DOHH2 (cell line): ENCODE data around the gene MMP2.

ENCODE experiments used
- H3F3A ChIP-seq: fragments of 200-600 bp; sonication (generic), shearing (Covaris generic); 2 replicates; pipeline ENCODE4 v1.6.0; 2016; ENCODE audit warnings: antibody characterized with exemption, mild to moderate bottlenecking; ENCODE audit not compliant: control insufficient read depth, insufficient read depth
- H3K27ac ChIP-seq: fragments of 200-600 bp; sonication (generic); 2 replicates; pipeline ENCODE4 v1.5.1; 2014; ENCODE audit warnings: low read depth, mild to moderate bottlenecking, low read length, moderate library complexity
- H3K27me3 ChIP-seq: fragments of 200-600 bp; sonication (generic); 2 replicates; pipeline ENCODE4 v1.6.1; 2014; ENCODE audit warnings: mild to moderate bottlenecking, low read length, mixed read lengths; ENCODE audit not compliant: control insufficient read depth
- H3K36me3 ChIP-seq: fragments of 200-600 bp; sonication (generic); 2 replicates; pipeline ENCODE4 v1.6.1; 2014; ENCODE audit warnings: mild to moderate bottlenecking, low read length, moderate library complexity, mixed read lengths; ENCODE audit not compliant: control insufficient read depth
- H3K4me1 ChIP-seq: fragments of 200-600 bp; sonication (generic); 2 replicates; pipeline ENCODE4 v1.6.1; 2014; ENCODE audit warnings: mild to moderate bottlenecking, low read length, mixed read lengths; ENCODE audit not compliant: control insufficient read depth
- H3K4me2 ChIP-seq: fragments of 200-600 bp; sonication (generic); 2 replicates; pipeline ENCODE4 v1.6.0; 2014; ENCODE audit warnings: mild to moderate bottlenecking, low read length, moderate library complexity
- H3K4me3 ChIP-seq: fragments of 200-600 bp; sonication (generic); 2 replicates; pipeline ENCODE4 v1.5.1; 2014; ENCODE audit warnings: mild to moderate bottlenecking, low read length, mixed read lengths
- H3K79me2 ChIP-seq: fragments of 200-600 bp; sonication (generic); 2 replicates; pipeline ENCODE4 v1.6.1; 2014; ENCODE audit warnings: mild to moderate bottlenecking, low read length, mixed read lengths; ENCODE audit not compliant: control insufficient read depth
- H3K9me2 ChIP-seq: fragments of 200-600 bp; sonication (generic); replicated peaks from 2 replicates; pipeline ENCODE4 v1.6.1; 2014; ENCODE audit warnings: mild to moderate bottlenecking, low read length, mixed read lengths; ENCODE audit not compliant: control insufficient read depth
- H3K9me3 ChIP-seq: fragments of 200-600 bp; sonication (generic); 2 replicates; pipeline ENCODE4 v1.6.1; 2014; ENCODE audit warnings: antibody characterized with exemption, low read length, mixed read lengths; ENCODE audit not compliant: control insufficient read depth, insufficient read depth
- H4K20me1 ChIP-seq: fragments of 200-600 bp; sonication (generic); 2 replicates; pipeline ENCODE4 v1.6.0; 2014; ENCODE audit warnings: low read depth, mild to moderate bottlenecking, antibody characterized with exemption, low read length, moderate library complexity; ENCODE audit not compliant: control insufficient read depth, insufficient read depth
- EZH2phosphoT487 ChIP-seq: fragments of 200-600 bp; sonication (generic); IDR thresholded peaks from 2 replicates; pipeline ENCODE4 v1.6.1; 2017; ENCODE audit warnings: borderline replicate concordance, mild to moderate bottlenecking, antibody characterized with exemption, low read length, moderate library complexity, mixed read lengths
- TF ChIP-seq, protein P1 (sequence below): fragments of 200-600 bp; sonication (generic); IDR thresholded peaks from one replicate; pipeline ENCODE4 v1.5.1; 2014; ENCODE audit warnings: antibody characterized with exemption, mild to moderate bottlenecking, low read depth, low read length; ENCODE audit not compliant: poor library complexity, severe bottlenecking

The MMP2 gene

GRCh38 chr16:55489119-55489955, 10.3 kb downstream of the MMP2 start:
- TF ChIP-seq, protein P1, sequence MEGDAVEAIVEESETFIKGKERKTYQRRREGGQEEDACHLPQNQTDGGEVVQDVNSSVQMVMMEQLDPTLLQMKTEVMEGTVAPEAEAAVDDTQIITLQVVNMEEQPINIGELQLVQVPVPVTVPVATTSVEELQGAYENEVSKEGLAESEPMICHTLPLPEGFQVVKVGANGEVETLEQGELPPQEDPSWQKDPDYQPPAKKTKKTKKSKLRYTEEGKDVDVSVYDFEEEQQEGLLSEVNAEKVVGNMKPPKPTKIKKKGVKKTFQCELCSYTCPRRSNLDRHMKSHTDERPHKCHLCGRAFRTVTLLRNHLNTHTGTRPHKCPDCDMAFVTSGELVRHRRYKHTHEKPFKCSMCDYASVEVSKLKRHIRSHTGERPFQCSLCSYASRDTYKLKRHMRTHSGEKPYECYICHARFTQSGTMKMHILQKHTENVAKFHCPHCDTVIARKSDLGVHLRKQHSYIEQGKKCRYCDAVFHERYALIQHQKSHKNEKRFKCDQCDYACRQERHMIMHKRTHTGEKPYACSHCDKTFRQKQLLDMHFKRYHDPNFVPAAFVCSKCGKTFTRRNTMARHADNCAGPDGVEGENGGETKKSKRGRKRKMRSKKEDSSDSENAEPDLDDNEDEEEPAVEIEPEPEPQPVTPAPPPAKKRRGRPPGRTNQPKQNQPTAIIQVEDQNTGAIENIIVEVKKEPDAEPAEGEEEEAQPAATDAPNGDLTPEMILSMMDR = no peak
- no peaks in the 10 kb centered on the region for H3F3A ChIP-seq
- H3K36me3 ChIP-seq = no peaks in the 10 kb centered on the region
- no peaks in the 10 kb centered on the region for H3K79me2 ChIP-seq
- H4K20me1 ChIP-seq = no peaks in the 10 kb centered on the region
- H3K4me1 ChIP-seq = no peaks in the 10 kb centered on the region
- no peak overlapping the region for H3K4me3 ChIP-seq
- H3K4me2 ChIP-seq = no peak overlapping the region
- H3K27ac ChIP-seq = no peak overlapping the region
- no peaks in the 10 kb centered on the region for H3K9me2 ChIP-seq
- no peaks in the 10 kb centered on the region for H3K27me3 ChIP-seq
- H3K9me3 ChIP-seq = no peaks in the 10 kb centered on the region

GRCh38 chr16:55489956-55490265, 10.9 kb downstream of the MMP2 start:
- no peaks in the 10 kb centered on the region for H3K4me1 ChIP-seq
- no peaks in the 10 kb centered on the region for H3K36me3 ChIP-seq
- no peak overlapping the region for H3K4me2 ChIP-seq
- no peaks in the 10 kb centered on the region for H3K9me2 ChIP-seq
- H3K9me3 ChIP-seq = no peaks in the 10 kb centered on the region
- no peak overlapping the region for H3K4me3 ChIP-seq
- H3F3A ChIP-seq = no peaks in the 10 kb centered on the region
- no peak overlapping the region for H3K27ac ChIP-seq
- no peaks in the 10 kb centered on the region for H3K79me2 ChIP-seq
- no peaks in the 10 kb centered on the region for H3K27me3 ChIP-seq
- TF ChIP-seq, protein P1 = no peak
- no peak for TF ChIP-seq EZH2phosphoT487
- no peaks in the 10 kb centered on the region for H4K20me1 ChIP-seq

- TF ChIP-seq EZH2phosphoT487 = no peak
- TF ChIP-seq, protein P1 = no peak
- H3F3A ChIP-seq = no peaks in the 10 kb centered on the region
Measured at GRCh38 chr16:55490301-55490700, 11.3 kb downstream of the MMP2 start.

More at GRCh38 chr16:55490301-55490700, 11.3 kb downstream of the MMP2 start:
- no peaks in the 10 kb centered on the region for H3K27me3 ChIP-seq
- no peaks in the 10 kb centered on the region for H3K9me2 ChIP-seq
- no peaks in the 10 kb centered on the region for H3K9me3 ChIP-seq
- H3K4me1 ChIP-seq = no peaks in the 10 kb centered on the region
- no peaks in the 10 kb centered on the region for H4K20me1 ChIP-seq
- no peak overlapping the region for H3K4me3 ChIP-seq
- H3K36me3 ChIP-seq = no peaks in the 10 kb centered on the region
- no peak overlapping the region for H3K4me2 ChIP-seq
- H3K79me2 ChIP-seq = no peaks in the 10 kb centered on the region
- H3K27ac ChIP-seq = no peak overlapping the region
